Sigmoid colon (tissue), 4 donors: ENCODE results near the gene AK3.

ENCODE experiments used
- POLR2AphosphoS5 ChIP-seq, 4 donors: sonication (generic); formaldehyde crosslinking; IDR thresholded peaks; one replicate each; pipeline ENCODE4 v1.6.1; 2017; ENCODE audit warnings: antibody characterized with exemption in 4 of 4
- TF ChIP-seq, protein P1 (sequence below), 4 experiments: fragments of 450-650 bp in 3 of 4; fragments of 200-600 bp in 1 of 4; IDR thresholded peaks; one replicate each; pipeline ENCODE4 v1.5.1; 2016 to 2019; ENCODE audit warnings: antibody characterized with exemption in 4 of 4, mild to moderate bottlenecking in 3 of 4, moderate library complexity in 2 of 4

DNA sequence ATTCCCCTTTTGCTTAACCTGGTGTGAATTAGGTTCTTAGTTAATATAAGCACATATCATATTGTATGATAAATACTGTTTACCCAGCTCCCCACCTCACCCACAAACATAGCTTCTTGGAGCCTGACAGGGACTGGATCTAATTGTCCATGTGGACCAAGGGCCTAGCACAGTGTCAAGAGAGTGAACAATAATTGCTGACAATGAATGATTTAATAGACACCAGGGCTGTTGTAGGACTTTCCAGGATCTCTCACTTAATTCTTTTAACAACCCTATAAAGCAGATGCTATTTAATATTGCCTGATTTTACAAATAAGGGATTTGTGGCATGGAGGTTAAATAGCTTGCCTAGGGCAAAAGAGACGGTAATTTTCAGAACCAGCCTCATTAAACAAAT, 24.8 kb downstream of the AK3 start:
- no peak for TF ChIP-seq POLR2AphosphoS5 (IDR thresholded peaks at IDR 0.05)
- TF ChIP-seq, protein P1, sequence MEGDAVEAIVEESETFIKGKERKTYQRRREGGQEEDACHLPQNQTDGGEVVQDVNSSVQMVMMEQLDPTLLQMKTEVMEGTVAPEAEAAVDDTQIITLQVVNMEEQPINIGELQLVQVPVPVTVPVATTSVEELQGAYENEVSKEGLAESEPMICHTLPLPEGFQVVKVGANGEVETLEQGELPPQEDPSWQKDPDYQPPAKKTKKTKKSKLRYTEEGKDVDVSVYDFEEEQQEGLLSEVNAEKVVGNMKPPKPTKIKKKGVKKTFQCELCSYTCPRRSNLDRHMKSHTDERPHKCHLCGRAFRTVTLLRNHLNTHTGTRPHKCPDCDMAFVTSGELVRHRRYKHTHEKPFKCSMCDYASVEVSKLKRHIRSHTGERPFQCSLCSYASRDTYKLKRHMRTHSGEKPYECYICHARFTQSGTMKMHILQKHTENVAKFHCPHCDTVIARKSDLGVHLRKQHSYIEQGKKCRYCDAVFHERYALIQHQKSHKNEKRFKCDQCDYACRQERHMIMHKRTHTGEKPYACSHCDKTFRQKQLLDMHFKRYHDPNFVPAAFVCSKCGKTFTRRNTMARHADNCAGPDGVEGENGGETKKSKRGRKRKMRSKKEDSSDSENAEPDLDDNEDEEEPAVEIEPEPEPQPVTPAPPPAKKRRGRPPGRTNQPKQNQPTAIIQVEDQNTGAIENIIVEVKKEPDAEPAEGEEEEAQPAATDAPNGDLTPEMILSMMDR (IDR thresholded peaks at IDR 0.05), result no peak
